ENCODE results near the gene PEX11G. TPM values are rescaled to one million over a fixed set of nuclear protein-coding genes. Genes with fewer than 3 reads are reported as not detected.

The PEX11G gene
- total and polyA plus RNA-seq, 2 experiments from 2014 or later: 6.2 to 10.6 TPM

DNA sequence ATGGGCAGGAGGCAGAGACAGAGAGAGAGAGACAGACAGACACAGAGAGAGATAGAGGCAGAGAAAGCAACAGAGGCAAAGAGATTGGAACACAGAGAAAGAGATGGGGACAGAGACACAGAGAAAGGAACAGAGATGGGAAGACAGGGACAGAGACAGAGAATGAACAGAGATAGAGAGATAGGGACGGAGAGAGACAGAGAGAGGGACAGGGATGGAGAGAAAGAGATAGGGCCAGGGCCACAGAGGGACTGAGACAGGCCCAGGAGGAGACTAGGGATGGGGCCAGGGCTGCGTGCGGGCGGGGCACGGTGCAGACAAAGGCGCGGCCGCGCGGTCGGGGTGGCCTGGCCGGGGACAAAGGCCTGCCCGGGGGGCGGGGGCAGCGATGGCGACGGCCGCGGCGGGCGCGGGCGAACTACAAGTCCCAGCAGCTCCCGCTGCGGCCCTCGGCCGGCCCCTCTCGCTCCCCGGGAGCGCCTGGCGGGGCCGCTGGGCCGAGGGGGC lies 26.9 kb upstream of the PEX11G start, which contains the start of gene ZNF358:
Gene ZNF358 (plus strand): TSS at position 459 of the 507 bp plus-strand sequence. CDS start 3,140 bp downstream, outside the sequence.
- Histone ChIP-seq H3K9me3 (ENCODE audit: low read depth) (no peaks in the 10 kb centered on the region), H3K4me3 (peak within 1 kb of the TSS; percentile 91), H3K4me2 (peak within 1 kb of the TSS; percentile 98), H3K79me2 (peaks cover 24% of the 10 kb centered on the region), H3K36me3 (replicated peaks; ENCODE audit: insufficient read depth, low read depth) (no peaks in the 10 kb centered on the region), H3K27me3 (no peaks in the 10 kb centered on the region), H2AFZ (peak within 1 kb of the TSS; percentile 99), H3K27ac (peak within 1 kb of the TSS; percentile 97), H3K4me1 (ENCODE audit: insufficient read depth) (peaks cover 13% of the 10 kb centered on the region), H4K20me1 (ENCODE audit: insufficient read depth, poor library complexity, severe bottlenecking) (no peaks in the 10 kb centered on the region), H3K9me2 (replicated peaks; ENCODE audit: insufficient read depth) (no peaks in the 10 kb centered on the region)
- peak; percentile 92 for DNase-seq (ENCODE audit: low spot score)
- 6% methylated on average over 8 of the region's 33 CpGs for WGBS (ENCODE audit: low lambda C conversion rate, missing lambda C conversion rate)
- TF ChIP-seq EZH2 (IDR thresholded peaks at IDR 0.05; ENCODE audit: borderline replicate concordance) (no peak), EZH2phosphoT487 (IDR thresholded peaks at IDR 0.05; ENCODE audit: low read depth, severe bottlenecking, unreplicated experiment) (no peak)
- TF ChIP-seq, protein P1, sequence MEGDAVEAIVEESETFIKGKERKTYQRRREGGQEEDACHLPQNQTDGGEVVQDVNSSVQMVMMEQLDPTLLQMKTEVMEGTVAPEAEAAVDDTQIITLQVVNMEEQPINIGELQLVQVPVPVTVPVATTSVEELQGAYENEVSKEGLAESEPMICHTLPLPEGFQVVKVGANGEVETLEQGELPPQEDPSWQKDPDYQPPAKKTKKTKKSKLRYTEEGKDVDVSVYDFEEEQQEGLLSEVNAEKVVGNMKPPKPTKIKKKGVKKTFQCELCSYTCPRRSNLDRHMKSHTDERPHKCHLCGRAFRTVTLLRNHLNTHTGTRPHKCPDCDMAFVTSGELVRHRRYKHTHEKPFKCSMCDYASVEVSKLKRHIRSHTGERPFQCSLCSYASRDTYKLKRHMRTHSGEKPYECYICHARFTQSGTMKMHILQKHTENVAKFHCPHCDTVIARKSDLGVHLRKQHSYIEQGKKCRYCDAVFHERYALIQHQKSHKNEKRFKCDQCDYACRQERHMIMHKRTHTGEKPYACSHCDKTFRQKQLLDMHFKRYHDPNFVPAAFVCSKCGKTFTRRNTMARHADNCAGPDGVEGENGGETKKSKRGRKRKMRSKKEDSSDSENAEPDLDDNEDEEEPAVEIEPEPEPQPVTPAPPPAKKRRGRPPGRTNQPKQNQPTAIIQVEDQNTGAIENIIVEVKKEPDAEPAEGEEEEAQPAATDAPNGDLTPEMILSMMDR (IDR thresholded peaks at IDR 0.05; ENCODE audit: poor library complexity): no peak

DNA sequence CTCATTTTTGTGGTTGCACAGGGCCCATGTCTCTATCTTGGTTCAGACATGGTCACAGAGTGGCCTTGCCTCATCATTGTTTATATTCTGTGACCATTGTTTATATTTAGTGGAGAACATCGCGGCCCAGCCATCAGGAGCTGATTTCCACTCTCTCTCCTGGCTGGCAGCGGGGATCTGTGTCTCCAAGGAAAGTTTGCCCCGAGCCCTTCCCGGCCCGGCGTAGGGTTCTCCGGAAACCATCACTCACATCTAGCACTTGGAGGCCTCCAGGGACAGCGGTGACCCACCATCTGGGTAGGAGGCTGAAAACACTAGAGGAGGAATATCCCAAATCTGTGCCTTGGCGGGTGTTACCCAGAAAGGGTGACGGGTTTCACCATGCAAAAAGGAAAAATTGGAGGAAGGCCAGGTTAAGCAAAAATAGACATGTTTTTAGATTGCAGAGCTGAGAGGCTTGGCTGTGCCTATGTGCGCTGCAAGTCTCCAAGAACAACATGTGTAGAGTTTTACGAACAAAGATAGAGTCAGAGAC lies 26.3 kb upstream of the PEX11G start:
- DNase-seq (ENCODE audit: low spot score): peak; percentile 36
- peak overlapping the region; percentile 96 for H3K4me2 ChIP-seq
- no peaks in the 10 kb centered on the region for H3K27me3 ChIP-seq
- H3K9me3 ChIP-seq (ENCODE audit: low read depth): no peaks in the 10 kb centered on the region
- peak overlapping the region; percentile 99 for H2AFZ ChIP-seq
- H3K79me2 ChIP-seq: peaks cover 24% of the 10 kb centered on the region
- 56% methylated on average over 13 of the region's 13 CpGs for WGBS (ENCODE audit: low lambda C conversion rate, missing lambda C conversion rate)
- TF ChIP-seq EZH2phosphoT487 (IDR thresholded peaks at IDR 0.05; ENCODE audit: low read depth, severe bottlenecking, unreplicated experiment) (no peak), EZH2 (IDR thresholded peaks at IDR 0.05; ENCODE audit: borderline replicate concordance) (no peak)
- TF ChIP-seq, protein P1 (IDR thresholded peaks at IDR 0.05; ENCODE audit: poor library complexity): no peak
- peaks cover 13% of the 10 kb centered on the region for H3K4me1 ChIP-seq (ENCODE audit: insufficient read depth)
- no peaks in the 10 kb centered on the region for H3K36me3 ChIP-seq (replicated peaks; ENCODE audit: insufficient read depth, low read depth)
- no peaks in the 10 kb centered on the region for H3K9me2 ChIP-seq (replicated peaks; ENCODE audit: insufficient read depth)
- H3K27ac ChIP-seq: peak overlapping the region; percentile 97
- peak overlapping the region; percentile 87 for H3K4me3 ChIP-seq
- H4K20me1 ChIP-seq (ENCODE audit: insufficient read depth, poor library complexity, severe bottlenecking): no peaks in the 10 kb centered on the region

- H3K9me2 ChIP-seq (replicated peaks; ENCODE audit: insufficient read depth): no peaks in the 10 kb centered on the region
- no peak for TF ChIP-seq EZH2 (IDR thresholded peaks at IDR 0.05; ENCODE audit: borderline replicate concordance)
- no peak for TF ChIP-seq EZH2phosphoT487 (IDR thresholded peaks at IDR 0.05; ENCODE audit: low read depth, severe bottlenecking, unreplicated experiment)
- TF ChIP-seq, protein P1 (IDR thresholded peaks at IDR 0.05; ENCODE audit: poor library complexity): no peak
- no peaks in the 10 kb centered on the region for H4K20me1 ChIP-seq (ENCODE audit: insufficient read depth, poor library complexity, severe bottlenecking)
- peaks cover 24% of the 10 kb centered on the region for H3K79me2 ChIP-seq
- 84% methylated on average over 5 of the region's 5 CpGs for WGBS (ENCODE audit: low lambda C conversion rate, missing lambda C conversion rate)
- H2AFZ ChIP-seq: no peak overlapping the region
- peaks cover 13% of the 10 kb centered on the region for H3K4me1 ChIP-seq (ENCODE audit: insufficient read depth)
- DNase-seq (ENCODE audit: low spot score): no peak
- no peak overlapping the region for H3K4me3 ChIP-seq
- H3K36me3 ChIP-seq (replicated peaks; ENCODE audit: insufficient read depth, low read depth): no peaks in the 10 kb centered on the region
- no peak overlapping the region for H3K27ac ChIP-seq
- no peaks in the 10 kb centered on the region for H3K27me3 ChIP-seq
- no peak overlapping the region for H3K4me2 ChIP-seq
- no peaks in the 10 kb centered on the region for H3K9me3 ChIP-seq (ENCODE audit: low read depth)
These were observed 25.2 kb upstream of the PEX11G start for GRCh38 chr19:7513809-7514642.
